ENCODE results near the gene OR6B3.
A peak's percentile ranks its signal among the peaks of the same experiment; 100 is the strongest.

Gene OR6B3

DNA sequence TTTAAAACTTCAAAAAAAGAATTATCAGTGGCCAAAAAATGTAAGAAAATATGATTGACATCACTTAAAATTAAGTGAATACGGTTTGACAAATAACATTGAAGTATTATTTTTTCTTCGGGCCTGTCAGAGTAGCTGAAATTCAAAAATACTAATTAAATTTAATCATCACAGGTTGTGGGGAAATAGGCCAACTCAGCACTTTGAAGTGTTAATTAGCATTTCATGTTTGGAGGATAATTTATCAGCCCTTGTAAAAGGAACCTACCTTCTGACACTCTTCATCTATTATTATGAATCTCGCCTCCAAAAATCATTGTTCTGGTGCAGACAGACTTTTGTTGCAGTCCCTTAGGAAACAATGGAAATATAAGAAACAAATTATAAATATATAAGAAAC is 17.6 kb upstream of the OR6B3 start:
- no peak overlapping the region for H3K4me3 ChIP-seq
- H3K9ac ChIP-seq (ENCODE audit: insufficient read length): no peak overlapping the region
- H3K27ac ChIP-seq: no peak overlapping the region
- DNase-seq (ENCODE audit: low read depth, low spot score): no peak
- no peaks in the 10 kb centered on the region for H3K9me3 ChIP-seq (ENCODE audit: low read depth, low read length)
- no peaks in the 10 kb centered on the region for H3K36me3 ChIP-seq (ENCODE audit: insufficient read depth, low read length)
- TF ChIP-seq FOXP2 (optimal IDR thresholded peaks at IDR 0.05; ENCODE audit: control extremely low read depth, extremely low read length, insufficient read depth) (no peak), POLR2AphosphoS5 (IDR thresholded peaks at IDR 0.05; ENCODE audit: borderline replicate concordance, low read depth, low read length) (no peak), EZH2 (IDR thresholded peaks at IDR 0.05) (no peak)

- Histone ChIP-seq H3K27ac (no peak overlapping the region), H3K9me3 (ENCODE audit: low read depth, low read length) (no peaks in the 10 kb centered on the region), H3K9ac (ENCODE audit: insufficient read length) (no peak overlapping the region), H3K4me3 (no peak overlapping the region), H3K36me3 (ENCODE audit: insufficient read depth, low read length) (no peaks in the 10 kb centered on the region)
- TF ChIP-seq FOXP2 (optimal IDR thresholded peaks at IDR 0.05; ENCODE audit: control extremely low read depth, extremely low read length, insufficient read depth) (no peak), POLR2AphosphoS5 (IDR thresholded peaks at IDR 0.05; ENCODE audit: borderline replicate concordance, low read depth, low read length) (no peak), EZH2 (IDR thresholded peaks at IDR 0.05) (no peak)
- no peak for DNase-seq (ENCODE audit: low read depth, low spot score)
Observed at GRCh38 chr2:240069829-240070228, 16.5 kb upstream of the OR6B3 start.

GRCh38 chr2:240068193-240068592 is 14.9 kb upstream of the OR6B3 start:
- TF ChIP-seq EZH2 (IDR thresholded peaks at IDR 0.05) (no peak), POLR2AphosphoS5 (IDR thresholded peaks at IDR 0.05; ENCODE audit: borderline replicate concordance, low read depth, low read length) (no peak), FOXP2 (optimal IDR thresholded peaks at IDR 0.05; ENCODE audit: control extremely low read depth, extremely low read length, insufficient read depth) (no peak)
- Histone ChIP-seq H3K9me3 (ENCODE audit: low read depth, low read length) (no peaks in the 10 kb centered on the region), H3K36me3 (ENCODE audit: insufficient read depth, low read length) (no peaks in the 10 kb centered on the region), H3K9ac (ENCODE audit: insufficient read length) (no peak overlapping the region), H3K4me3 (no peak overlapping the region), H3K27ac (no peak overlapping the region)
- DNase-seq (ENCODE audit: low read depth, low spot score): no peak

DNA sequence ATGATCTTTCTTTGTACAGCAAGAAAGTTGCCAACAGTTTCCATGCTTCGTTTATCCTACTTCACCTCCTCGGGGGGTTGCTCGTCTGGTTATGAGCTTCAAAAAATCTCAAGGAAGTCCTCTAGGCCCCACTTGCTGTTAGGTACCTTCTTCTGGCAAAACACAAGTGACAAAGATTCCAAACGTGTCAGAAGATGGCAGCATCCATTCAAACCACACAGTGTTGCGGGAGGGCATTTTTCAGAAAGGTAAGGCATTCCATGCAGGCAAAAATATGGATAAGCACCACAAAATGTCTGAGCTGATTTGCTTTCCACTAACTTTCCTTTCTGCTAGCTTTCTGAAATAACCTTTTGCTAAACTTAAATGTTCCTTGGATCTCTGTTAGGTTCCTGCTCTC is 13.2 kb upstream of the OR6B3 start:
- no peak for DNase-seq (ENCODE audit: low read depth, low spot score)
- Histone ChIP-seq H3K4me3 (no peak overlapping the region), H3K9me3 (ENCODE audit: low read depth, low read length) (no peaks in the 10 kb centered on the region), H3K9ac (ENCODE audit: insufficient read length) (no peak overlapping the region), H3K36me3 (ENCODE audit: insufficient read depth, low read length) (no peaks in the 10 kb centered on the region), H3K27ac (no peak overlapping the region)
- TF ChIP-seq FOXP2 (optimal IDR thresholded peaks at IDR 0.05; ENCODE audit: control extremely low read depth, extremely low read length, insufficient read depth) (no peak), POLR2AphosphoS5 (IDR thresholded peaks at IDR 0.05; ENCODE audit: borderline replicate concordance, low read depth, low read length) (no peak), EZH2 (IDR thresholded peaks at IDR 0.05) (no peak)

GRCh38 chr2:240064898-240065297 is 11.6 kb upstream of the OR6B3 start:
- no peak for DNase-seq (ENCODE audit: low read depth, low spot score)
- no peak for TF ChIP-seq POLR2AphosphoS5 (IDR thresholded peaks at IDR 0.05; ENCODE audit: borderline replicate concordance, low read depth, low read length)
- TF ChIP-seq FOXP2 (optimal IDR thresholded peaks at IDR 0.05; ENCODE audit: control extremely low read depth, extremely low read length, insufficient read depth): no peak
- TF ChIP-seq EZH2 (IDR thresholded peaks at IDR 0.05): no peak
- Histone ChIP-seq H3K4me3 (no peak overlapping the region), H3K9ac (ENCODE audit: insufficient read length) (no peak overlapping the region), H3K9me3 (ENCODE audit: low read depth, low read length) (no peaks in the 10 kb centered on the region), H3K36me3 (ENCODE audit: insufficient read depth, low read length) (no peaks in the 10 kb centered on the region), H3K27ac (no peak overlapping the region)

DNA sequence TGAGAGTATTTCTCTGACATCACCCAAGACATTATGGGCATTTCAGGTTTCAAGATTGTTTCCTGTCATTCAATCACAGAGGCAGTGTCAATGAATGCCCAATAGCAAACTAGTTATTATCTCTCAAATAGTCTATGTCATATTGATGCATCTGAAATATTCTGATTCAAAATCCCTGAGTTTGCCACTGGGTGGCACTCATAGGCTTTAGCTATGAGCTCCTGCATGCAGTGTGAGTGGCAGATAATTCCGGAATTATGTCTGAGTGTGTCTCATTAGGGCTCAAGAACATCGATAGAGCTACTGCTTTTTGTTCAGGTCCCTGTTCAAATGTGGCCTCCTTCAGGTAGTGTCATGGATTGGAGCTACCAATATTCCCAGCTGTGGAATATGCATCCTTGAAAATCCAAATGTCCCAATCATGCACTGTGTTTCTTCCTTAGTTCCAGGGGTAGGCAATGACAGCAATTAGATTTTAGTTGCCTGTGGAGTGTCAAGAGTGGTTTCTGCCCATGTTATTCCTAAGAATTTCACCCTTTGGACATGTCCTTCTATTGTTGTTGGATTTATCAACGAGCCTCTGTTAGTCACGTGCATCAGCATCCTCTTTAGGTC is 7.8 kb upstream of the OR6B3 start:
- no peaks in the 10 kb centered on the region for H3K36me3 ChIP-seq (ENCODE audit: insufficient read depth, low read length)
- H3K9ac ChIP-seq (ENCODE audit: insufficient read length): no peak overlapping the region
- H3K4me3 ChIP-seq: no peak overlapping the region
- no peak overlapping the region for H3K27ac ChIP-seq
- DNase-seq (ENCODE audit: low read depth, low spot score): peak; percentile 3
- no peaks in the 10 kb centered on the region for H3K9me3 ChIP-seq (ENCODE audit: low read depth, low read length)
- no peak for TF ChIP-seq POLR2AphosphoS5 (IDR thresholded peaks at IDR 0.05; ENCODE audit: borderline replicate concordance, low read depth, low read length)
- no peak for TF ChIP-seq EZH2 (IDR thresholded peaks at IDR 0.05)
- no peak for TF ChIP-seq FOXP2 (optimal IDR thresholded peaks at IDR 0.05; ENCODE audit: control extremely low read depth, extremely low read length, insufficient read depth)

DNA sequence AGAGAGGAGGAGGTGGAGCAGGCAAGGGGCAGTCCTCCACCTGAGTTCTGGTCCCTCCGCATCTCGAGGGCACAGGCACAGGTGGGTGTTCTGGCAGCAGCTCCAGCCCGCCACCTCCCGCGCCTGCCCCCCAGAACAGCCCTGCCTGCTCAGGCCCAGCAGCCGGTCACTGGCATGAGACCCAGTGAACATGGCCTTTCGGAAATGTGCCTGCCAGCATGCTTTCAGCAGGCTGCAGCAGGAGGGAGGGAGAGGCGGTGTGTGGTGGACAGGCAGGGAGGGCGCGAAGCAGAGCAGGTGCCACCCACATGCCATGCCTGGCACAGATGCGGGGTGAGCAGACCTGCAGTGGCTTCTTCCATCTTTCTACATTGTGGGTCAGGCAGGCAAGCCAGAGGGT is 3.4 kb upstream of the OR6B3 start:
- Histone ChIP-seq H3K36me3 (ENCODE audit: insufficient read depth, low read length) (no peaks in the 10 kb centered on the region), H3K9ac (ENCODE audit: insufficient read length) (no peak overlapping the region), H3K27ac (no peak overlapping the region), H3K4me3 (no peak overlapping the region), H3K9me3 (ENCODE audit: low read depth, low read length) (no peaks in the 10 kb centered on the region)
- TF ChIP-seq FOXP2 (optimal IDR thresholded peaks at IDR 0.05; ENCODE audit: control extremely low read depth, extremely low read length, insufficient read depth) (no peak), POLR2AphosphoS5 (IDR thresholded peaks at IDR 0.05; ENCODE audit: borderline replicate concordance, low read depth, low read length) (no peak), EZH2 (IDR thresholded peaks at IDR 0.05) (no peak)
- DNase-seq (ENCODE audit: low read depth, low spot score): no peak

GRCh38 chr2:240055177-240055917 is 2.0 kb upstream of the OR6B3 start:
- H3K9me3 ChIP-seq (ENCODE audit: low read depth, low read length): no peaks in the 10 kb centered on the region
- TF ChIP-seq EZH2 (IDR thresholded peaks at IDR 0.05) (no peak), POLR2AphosphoS5 (IDR thresholded peaks at IDR 0.05; ENCODE audit: borderline replicate concordance, low read depth, low read length) (no peak), FOXP2 (optimal IDR thresholded peaks at IDR 0.05; ENCODE audit: control extremely low read depth, extremely low read length, insufficient read depth) (no peak)
- H3K9ac ChIP-seq (ENCODE audit: insufficient read length): no peak overlapping the region
- no peaks in the 10 kb centered on the region for H3K36me3 ChIP-seq (ENCODE audit: insufficient read depth, low read length)
- no peak overlapping the region for H3K27ac ChIP-seq
- DNase-seq (ENCODE audit: low read depth, low spot score): no peak
- H3K4me3 ChIP-seq: no peak overlapping the region

All from SK-N-MC (cell line).